HG03432 (cell line): ENCODE measurements around the gene BACH2.

Experiments used
- ATAC-seq: cut with Tn5 transposase; IDR thresholded peaks from one replicate; pipeline ENCODE4 v1.9.1; 2021; ENCODE audit warnings: mild to moderate bottlenecking, moderate library complexity; ENCODE audit not compliant: unreplicated experiment

The BACH2 gene

GRCh38 chr6:90241229-90241880 lies 55.3 kb downstream of the BACH2 start:
- ATAC-seq: no peak

GRCh38 chr6:90238496-90239266 lies 58.0 kb downstream of the BACH2 start:
- no peak for ATAC-seq

GRCh38 chr6:90237350-90237990 lies 59.2 kb downstream of the BACH2 start:
- ATAC-seq: no peak

GRCh38 chr6:90233994-90234393 lies 62.6 kb downstream of the BACH2 start:
- no peak for ATAC-seq

GRCh38 chr6:90233213-90233612 lies 63.4 kb downstream of the BACH2 start:
- ATAC-seq: no peak

- ATAC-seq: no peak
These were observed 64.8 kb downstream of the BACH2 start for GRCh38 chr6:90231798-90232197.

GRCh38 chr6:90231308-90231707 lies 65.3 kb downstream of the BACH2 start:
- no peak for ATAC-seq

- no peak for ATAC-seq
These were observed 66.0 kb downstream of the BACH2 start for GRCh38 chr6:90230548-90231215.

GRCh38 chr6:90229331-90230010 lies 67.2 kb downstream of the BACH2 start:
- no peak for ATAC-seq

- no peak for ATAC-seq
These were observed 69.0 kb downstream of the BACH2 start for GRCh38 chr6:90227673-90228072.

- no peak for ATAC-seq
These were observed 69.4 kb downstream of the BACH2 start for GRCh38 chr6:90227213-90227612.

GRCh38 chr6:90226257-90226656 lies 70.4 kb downstream of the BACH2 start:
- no peak for ATAC-seq

- ATAC-seq: no peak
These were observed 72.4 kb downstream of the BACH2 start for GRCh38 chr6:90224196-90224595.

- no peak for ATAC-seq
These were observed 73.9 kb downstream of the BACH2 start for GRCh38 chr6:90222724-90223198.

GRCh38 chr6:90222008-90222407 lies 74.6 kb downstream of the BACH2 start:
- ATAC-seq: no peak

GRCh38 chr6:90221403-90221802 lies 75.2 kb downstream of the BACH2 start:
- ATAC-seq: no peak

GRCh38 chr6:90220273-90220672 lies 76.4 kb downstream of the BACH2 start:
- no peak for ATAC-seq

GRCh38 chr6:90219209-90219985 lies 77.2 kb downstream of the BACH2 start:
- no peak for ATAC-seq

GRCh38 chr6:90218959-90219208 lies 77.8 kb downstream of the BACH2 start:
- ATAC-seq: no peak

- ATAC-seq: no peak
These were observed 79.0 kb downstream of the BACH2 start for GRCh38 chr6:90217506-90218127.
